Liver (tissue), 9 donors: ENCODE data around the gene CCDC136. TPM values are rescaled to one million over a fixed set of nuclear protein-coding genes. Genes with fewer than 3 reads are reported as not detected.

ENCODE experiments used
- DNase-seq: peaks from one replicate; pipeline ENCODE4 v3.0.0-alpha.2; 2017; ENCODE audit warnings: low spot score
- H3K27ac ChIP-seq, 2 donors: one replicate each; pipeline ENCODE4 v1.7.0; 2013; ENCODE audit warnings: inconsistent platforms in 2 of 2, low read length in 2 of 2, control low read depth in 1 of 2, low read depth in 1 of 2, mild to moderate bottlenecking in 1 of 2
- H3K27me3 ChIP-seq, 4 donors: one replicate each; pipeline versions ENCODE4 v1.6.1 to v1.7.0; 2013; ENCODE audit warnings: low read length in 3 of 4, inconsistent platforms in 1 of 4, mild to moderate bottlenecking in 1 of 4, moderate library complexity in 1 of 4; ENCODE audit not compliant: control insufficient read depth in 4 of 4, insufficient read depth in 4 of 4
- H3K36me3 ChIP-seq, 4 donors: one replicate each; pipeline versions ENCODE4 v1.6.1 to v1.7.0; 2013; ENCODE audit warnings: low read length in 3 of 4, mild to moderate bottlenecking in 3 of 4, low read depth in 1 of 4, moderate library complexity in 1 of 4; ENCODE audit not compliant: control insufficient read depth in 4 of 4, insufficient read depth in 3 of 4
- H3K4me1 ChIP-seq, 4 donors: one replicate each; pipeline versions ENCODE4 v1.6.1 to v1.7.0; 2013; ENCODE audit warnings: low read length in 3 of 4, mild to moderate bottlenecking in 3 of 4, moderate library complexity in 1 of 4; ENCODE audit not compliant: control insufficient read depth in 4 of 4, insufficient read depth in 4 of 4
- H3K4me3 ChIP-seq, 3 donors: one replicate each; pipeline versions ENCODE4 v1.6.1 to v1.7.0; 2013; ENCODE audit warnings: low read length in 3 of 3, control low read depth in 1 of 3, low read depth in 1 of 3, mild to moderate bottlenecking in 1 of 3
- H3K9ac ChIP-seq, 2 donors: one replicate each; pipeline ENCODE4 v1.7.0; 2013; ENCODE audit warnings: low read length in 2 of 2, mild to moderate bottlenecking in 2 of 2, moderate library complexity in 2 of 2, control low read depth in 1 of 2, low read depth in 1 of 2
- H3K9me3 ChIP-seq, 4 donors: one replicate each; pipeline versions ENCODE4 v1.6.1 to v1.7.0; 2013; ENCODE audit warnings: low read length in 3 of 4; ENCODE audit not compliant: control insufficient read depth in 4 of 4
- ATF3 ChIP-seq: IDR thresholded peaks from 2 replicates; pipeline ENCODE4 v1.6.1; 2016; ENCODE audit warnings: antibody characterized with exemption
- CTCF ChIP-seq: fragments of 150-350 bp; IDR thresholded peaks from 2 replicates; pipeline ENCODE4 v1.5.1; 2017; ENCODE audit warnings: improper control_type of control experiment, low read depth, low read length; ENCODE audit not compliant: missing input control
- EGR1 ChIP-seq, 2 donors: IDR thresholded peaks; 2 replicates each; pipeline ENCODE4 v1.6.1; 2016 to 2018; ENCODE audit warnings: antibody characterized with exemption in 2 of 2, low read depth in 2 of 2
- FOXA1 ChIP-seq: IDR thresholded peaks from 2 replicates; pipeline ENCODE4 v1.6.1; 2016; ENCODE audit warnings: antibody characterized with exemption
- FOXA2 ChIP-seq: IDR thresholded peaks from 2 replicates; pipeline ENCODE4 v1.6.1; 2016; ENCODE audit warnings: antibody characterized with exemption
- GABPA ChIP-seq, 2 donors: IDR thresholded peaks in 1 of 2; conservative IDR thresholded peaks in 1 of 2; 2 replicates each; pipeline ENCODE4 v1.6.1; 2016; ENCODE audit warnings: antibody characterized with exemption in 2 of 2, mild to moderate bottlenecking in 1 of 2, moderate library complexity in 1 of 2
- HNF4A ChIP-seq, 2 donors: conservative IDR thresholded peaks; 2 replicates each; pipeline ENCODE4 v1.6.1; 2016; ENCODE audit warnings: antibody characterized with exemption in 2 of 2, mild to moderate bottlenecking in 2 of 2
- HNF4G ChIP-seq: IDR thresholded peaks from 2 replicates; pipeline ENCODE4 v1.6.1; 2016; ENCODE audit warnings: antibody characterized with exemption
- JUND ChIP-seq, 2 donors: IDR thresholded peaks; 2 replicates each; pipeline ENCODE4 v1.6.1; 2016; ENCODE audit warnings: antibody characterized with exemption in 2 of 2
- MAX ChIP-seq: IDR thresholded peaks from 2 replicates; pipeline ENCODE4 v1.6.1; 2016; ENCODE audit warnings: antibody characterized with exemption
- NR2F2 ChIP-seq: IDR thresholded peaks from 2 replicates; pipeline ENCODE4 v1.6.1; 2016; ENCODE audit warnings: antibody characterized with exemption
- RAD21 ChIP-seq, 2 donors: IDR thresholded peaks; 2 replicates each; pipeline ENCODE4 v1.6.1; 2016; ENCODE audit warnings: antibody characterized with exemption in 2 of 2, mild to moderate bottlenecking in 2 of 2
- REST ChIP-seq: IDR thresholded peaks from 2 replicates; pipeline ENCODE4 v1.6.1; 2016; ENCODE audit warnings: antibody characterized with exemption, mild to moderate bottlenecking
- RXRA ChIP-seq, 2 donors: IDR thresholded peaks; 2 replicates each; pipeline ENCODE4 v1.6.1; 2017 to 2018; ENCODE audit warnings: antibody characterized with exemption in 2 of 2, mild to moderate bottlenecking in 1 of 2
- SP1 ChIP-seq: IDR thresholded peaks from 2 replicates; pipeline ENCODE4 v1.6.1; 2018; ENCODE audit warnings: antibody characterized with exemption, mild to moderate bottlenecking
- TAF1 ChIP-seq: conservative IDR thresholded peaks from 2 replicates; pipeline ENCODE4 v1.6.1; 2016; ENCODE audit warnings: antibody characterized with exemption, mild to moderate bottlenecking
- YY1 ChIP-seq: IDR thresholded peaks from 2 replicates; pipeline ENCODE4 v1.6.1; 2016; ENCODE audit warnings: antibody characterized with exemption, mild to moderate bottlenecking
- WGBS: extraction: QIAGEN DNeasy Blood & Tissue Kit; methylation state at CpG from one replicate; pipeline ENCODE4 v1.1.7; 2013; 5-methylcytosine and 5-hydroxymethylcytosine counted together
- polyA plus RNA-seq, 2 donors: library from polyadenylated mRNA; stranded (reverse) in 1 of 2; unstranded in 1 of 2; fragments of 200-250 nt in 1 of 2; fragments of >200 nt in 1 of 2; fragmentation: Nextera tagmentation in 1 of 2; extraction: Ambion mirVana in 1 of 2; gene quantifications; one replicate each; pipeline versions ENCODE4 v1.2.1 to v1.2.3, GENCODE V29; 2013 to 2015
- total RNA-seq, 2 donors: library from RNA; depleted of rRNA; stranded (reverse); fragments of >200 nt; gene quantifications; one replicate each; pipeline ENCODE4 v1.2.3, GENCODE V29; 2014
- TF ChIP-seq, protein P1 (sequence below): IDR thresholded peaks from 2 replicates; pipeline ENCODE4 v1.6.1; 2016; ENCODE audit warnings: antibody characterized with exemption
- donor health status: healthy.
- donor health status: healthy.
- donor health status: healthy.
- donor health status: healthy.
- donor health status: healthy.

The CCDC136 gene
- total and polyA plus RNA-seq, 4 donors = 0.09 to 0.59 (median 0.22) TPM

GRCh38 chr7:128773604-128774003 is 18.2 kb upstream of the CCDC136 start:
- Histone ChIP-seq H3K36me3 (peaks cover 5 to 42% (median 28%) of the 10 kb centered on the region in 4 donors), H3K4me1 (no peaks in the 10 kb centered on the region), H3K27ac (no peak overlapping the region), H3K9ac (no peak overlapping the region), H3K4me3 (no peak overlapping the region), H3K9me3 (no peaks in the 10 kb centered on the region), H3K27me3 (no peaks in the 10 kb centered on the region)
- TF ChIP-seq EGR1 (IDR thresholded peaks at IDR 0.05; ENCODE audit: low read depth in 2 of 2) = no peak
- TF ChIP-seq FOXA1 = no peak
- TF ChIP-seq CTCF = no peak
- no peak for TF ChIP-seq REST
- TF ChIP-seq SP1 = no peak
- TF ChIP-seq RAD21 (IDR thresholded peaks at IDR 0.05) = no peak
- no peak for TF ChIP-seq NR2F2
- no peak for TF ChIP-seq RXRA (IDR thresholded peaks at IDR 0.05)
- TF ChIP-seq MAX = no peak
- TF ChIP-seq GABPA (IDR thresholded peaks at IDR 0.05 in 1 of 2, conservative IDR thresholded peaks at IDR 0.05 in 1 of 2) = no peak
- TF ChIP-seq JUND (IDR thresholded peaks at IDR 0.05) = no peak
- TF ChIP-seq HNF4A (conservative IDR thresholded peaks at IDR 0.05) = no peak
- no peak for TF ChIP-seq ATF3
- no peak for TF ChIP-seq TAF1
- TF ChIP-seq YY1 = no peak
- TF ChIP-seq, protein P1, sequence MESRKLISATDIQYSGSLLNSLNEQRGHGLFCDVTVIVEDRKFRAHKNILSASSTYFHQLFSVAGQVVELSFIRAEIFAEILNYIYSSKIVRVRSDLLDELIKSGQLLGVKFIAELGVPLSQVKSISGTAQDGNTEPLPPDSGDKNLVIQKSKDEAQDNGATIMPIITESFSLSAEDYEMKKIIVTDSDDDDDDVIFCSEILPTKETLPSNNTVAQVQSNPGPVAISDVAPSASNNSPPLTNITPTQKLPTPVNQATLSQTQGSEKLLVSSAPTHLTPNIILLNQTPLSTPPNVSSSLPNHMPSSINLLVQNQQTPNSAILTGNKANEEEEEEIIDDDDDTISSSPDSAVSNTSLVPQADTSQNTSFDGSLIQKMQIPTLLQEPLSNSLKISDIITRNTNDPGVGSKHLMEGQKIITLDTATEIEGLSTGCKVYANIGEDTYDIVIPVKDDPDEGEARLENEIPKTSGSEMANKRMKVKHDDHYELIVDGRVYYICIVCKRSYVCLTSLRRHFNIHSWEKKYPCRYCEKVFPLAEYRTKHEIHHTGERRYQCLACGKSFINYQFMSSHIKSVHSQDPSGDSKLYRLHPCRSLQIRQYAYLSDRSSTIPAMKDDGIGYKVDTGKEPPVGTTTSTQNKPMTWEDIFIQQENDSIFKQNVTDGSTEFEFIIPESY = no peak
- no peak for TF ChIP-seq FOXA2
- no peak for TF ChIP-seq HNF4G
- WGBS = 98% methylated on average over 12 of the region's 12 CpGs
- no peak for DNase-seq
